Measurements from ENCODE around the gene MEF2A.
"Not testable (repeated sequence)": the region's sequence is repeated elsewhere in the genome, so short reads cannot be mapped to it uniquely, and the experiment has no call there.

The MEF2A gene

GRCh38 chr15:99656205-99656604 lies 90.4 kb downstream of the MEF2A start:
- FAIRE-seq = no peak

- FAIRE-seq = peak; percentile 45
These were observed 92.2 kb downstream of the MEF2A start for GRCh38 chr15:99657996-99658395.

- no peak for FAIRE-seq
These were observed 97.1 kb downstream of the MEF2A start for GRCh38 chr15:99662903-99663302.

GRCh38 chr15:99666073-99666472 lies 100.3 kb downstream of the MEF2A start:
- FAIRE-seq = not testable (repeated sequence)

GRCh38 chr15:99668533-99669182 lies 102.9 kb downstream of the MEF2A start:
- no peak for FAIRE-seq

- FAIRE-seq = no peak
These were observed 103.5 kb downstream of the MEF2A start for GRCh38 chr15:99669250-99669649.

GRCh38 chr15:99671926-99672635 lies 106.3 kb downstream of the MEF2A start:
- no peak for FAIRE-seq

- FAIRE-seq = no peak
These were observed 107.3 kb downstream of the MEF2A start for GRCh38 chr15:99673111-99673510.

- FAIRE-seq = no peak
These were observed 108.5 kb downstream of the MEF2A start for GRCh38 chr15:99674279-99674678.

- peak; percentile 33 for FAIRE-seq
These were observed 111.9 kb downstream of the MEF2A start for GRCh38 chr15:99677540-99678134.

GRCh38 chr15:99680276-99680675 lies 114.5 kb downstream of the MEF2A start:
- no peak for FAIRE-seq

GRCh38 chr15:99681990-99682389 lies 116.2 kb downstream of the MEF2A start:
- FAIRE-seq = no peak

GRCh38 chr15:99682455-99682854 lies 116.7 kb downstream of the MEF2A start:
- FAIRE-seq = no peak

GRCh38 chr15:99683000-99683670 lies 117.4 kb downstream of the MEF2A start:
- no peak for FAIRE-seq

- FAIRE-seq = no peak
These were observed 120.5 kb downstream of the MEF2A start for GRCh38 chr15:99686290-99686689.

- FAIRE-seq = peak; percentile 5
These were observed 127.0 kb downstream of the MEF2A start for GRCh38 chr15:99692825-99693224.

- no peak for FAIRE-seq
These were observed 130.3 kb downstream of the MEF2A start for GRCh38 chr15:99696096-99696495.

GRCh38 chr15:99702895-99703602 lies 137.3 kb downstream of the MEF2A start:
- FAIRE-seq = no peak

- no peak for FAIRE-seq
These were observed 138.0 kb downstream of the MEF2A start for GRCh38 chr15:99703603-99704443.

- peak; percentile 98 for FAIRE-seq
These were observed 138.7 kb downstream of the MEF2A start for GRCh38 chr15:99704444-99704838.

- FAIRE-seq = no peak
These were observed 140.9 kb downstream of the MEF2A start for GRCh38 chr15:99706557-99707303.
